GM21367 (cell line): ENCODE results near the gene TRIM4.

Source experiments
- ATAC-seq: cut with Tn5 transposase; IDR thresholded peaks from one replicate; pipeline ENCODE4 v1.9.1; 2021; ENCODE audit not compliant: unreplicated experiment

Gene TRIM4

DNA sequence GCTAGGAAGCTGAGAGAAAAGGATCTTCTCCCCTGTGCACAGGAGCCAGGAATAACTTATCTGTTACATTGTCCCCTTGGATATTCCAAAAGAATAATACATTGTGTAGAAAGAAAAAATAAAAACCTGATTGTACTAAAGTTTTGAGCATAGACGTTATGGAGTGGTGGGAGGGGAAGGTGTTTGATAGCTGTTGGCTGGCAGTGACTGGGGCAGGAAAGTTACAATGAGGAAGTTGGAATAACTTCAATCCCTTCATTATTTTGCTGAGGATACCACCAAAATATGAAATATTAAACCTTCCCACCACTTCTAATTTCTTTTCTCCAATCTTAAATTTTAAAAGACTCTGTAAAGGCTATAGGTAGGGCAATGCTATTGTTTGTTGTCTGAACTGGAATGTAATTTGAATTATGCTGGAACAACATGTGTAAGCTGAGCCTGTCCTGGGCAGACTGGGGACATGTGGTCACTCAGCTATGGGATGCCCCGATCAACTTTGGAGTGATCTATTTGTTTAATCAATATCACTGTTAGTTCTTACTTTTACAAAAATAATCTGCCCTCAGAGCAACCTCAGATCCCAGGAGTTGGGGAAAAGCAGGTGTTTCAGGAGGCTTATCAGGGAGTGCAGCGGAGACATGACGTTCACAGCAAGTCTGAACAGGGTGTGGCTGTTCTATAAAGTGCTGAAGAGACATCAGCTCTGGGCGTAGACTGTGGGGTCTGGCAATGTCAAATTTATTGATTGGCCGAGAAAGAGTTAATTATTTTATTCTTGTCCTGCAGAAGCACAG is 70.7 kb downstream of the TRIM4 start:
- no peak for ATAC-seq

DNA sequence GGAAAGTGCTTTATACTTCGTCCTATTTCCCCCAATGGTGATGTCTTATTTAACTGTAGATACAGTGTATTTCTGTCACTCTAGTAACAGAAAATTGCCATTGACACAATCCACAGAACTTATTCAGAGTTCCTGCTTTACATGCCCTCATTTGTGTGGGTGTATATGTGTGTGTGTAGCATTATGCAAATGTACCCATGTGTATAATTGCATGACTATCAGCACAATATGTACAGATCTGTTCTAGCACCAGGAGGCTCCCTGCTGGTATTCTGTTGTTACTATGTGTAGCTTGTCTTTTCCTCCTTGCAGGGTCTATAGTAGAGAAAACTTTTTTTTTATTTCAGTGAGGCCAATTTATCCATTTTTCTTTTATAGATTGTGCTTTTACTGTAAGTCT is 75.0 kb downstream of the TRIM4 start:
- no peak for ATAC-seq

DNA sequence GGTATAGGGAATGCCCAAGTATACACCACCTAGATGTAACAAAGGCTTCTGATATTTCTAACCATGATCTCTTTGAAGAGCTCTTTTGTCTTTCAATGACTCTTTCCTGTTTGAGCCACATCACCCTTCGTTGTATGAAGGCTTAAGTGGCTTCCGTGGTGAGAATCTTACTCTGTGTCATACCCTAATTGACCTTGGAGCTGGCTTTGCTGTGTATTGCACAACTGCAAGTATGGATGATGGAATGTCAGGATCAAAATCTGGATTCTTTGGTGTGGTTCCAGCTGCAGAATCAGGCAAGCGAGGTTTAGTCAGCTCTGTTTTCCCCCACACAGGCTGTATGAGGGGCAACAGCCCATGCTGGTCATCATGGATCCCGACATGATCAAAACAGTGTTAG is 75.5 kb downstream of the TRIM4 start:
- no peak for ATAC-seq

DNA sequence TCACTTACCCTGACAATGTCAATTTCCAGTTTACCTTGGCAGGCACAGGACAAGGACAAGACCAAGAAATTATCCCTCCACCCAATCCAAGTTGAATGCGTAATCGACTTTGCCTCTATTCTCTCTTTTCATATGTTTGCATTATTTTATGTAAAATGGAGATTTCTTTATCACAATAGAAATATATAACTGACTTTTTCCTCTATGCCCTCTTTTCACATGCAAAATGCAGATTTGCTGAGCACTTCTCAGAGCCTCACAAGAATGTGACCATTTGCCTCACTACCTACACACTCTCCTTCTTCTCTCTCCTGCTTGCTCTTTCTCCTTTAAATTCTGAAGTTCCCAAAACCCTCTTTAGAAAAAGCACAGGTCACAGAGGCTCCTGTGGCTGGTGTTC is 76.4 kb downstream of the TRIM4 start:
- ATAC-seq = no peak
